ENCODE data around the gene EIF3A.

The EIF3A gene

GRCh38 chr10:119001717-119002500, 78.7 kb downstream of the EIF3A start:
- DNase-seq = no peak

- no peak for DNase-seq
Observed at GRCh38 chr10:118998183-118998582, 82.4 kb downstream of the EIF3A start.

GRCh38 chr10:118997379-118997778, 83.2 kb downstream of the EIF3A start:
- DNase-seq = no peak

GRCh38 chr10:118995739-118996138, 84.9 kb downstream of the EIF3A start:
- no peak for DNase-seq

- no peak for DNase-seq
Observed at GRCh38 chr10:118994321-118994720, 86.3 kb downstream of the EIF3A start.

- no peak for DNase-seq
Observed at GRCh38 chr10:118993214-118993613, 87.4 kb downstream of the EIF3A start.

- DNase-seq = no peak
Observed at GRCh38 chr10:118992496-118992895, 88.1 kb downstream of the EIF3A start.

GRCh38 chr10:118990326-118990725, 90.3 kb downstream of the EIF3A start:
- no peak for DNase-seq

GRCh38 chr10:118986815-118987790, 93.5 kb downstream of the EIF3A start:
- no peak for DNase-seq

GRCh38 chr10:118985576-118985975, 95.0 kb downstream of the EIF3A start:
- no peak for DNase-seq

All from CD4-positive, alpha-beta T cell treated with Interleukin-17A for 1 hour (primary cell).